GM12892 (cell line): ENCODE data around the gene TADA2A.

ENCODE experiments used
- POLR2A ChIP-seq: IDR thresholded peaks from 2 replicates; pipeline ENCODE4 v1.6.1; 2011; ENCODE audit warnings: low read depth, low read length, control low read depth
- POLR2AphosphoS5 ChIP-seq: IDR thresholded peaks from 2 replicates; pipeline ENCODE4 v1.6.1; 2011; ENCODE audit warnings: low read depth, low read length, control low read depth
- TAF1 ChIP-seq: IDR thresholded peaks from 2 replicates; pipeline ENCODE4 v1.6.1; 2011; ENCODE audit warnings: low read depth, mild to moderate bottlenecking, control low read depth, low read length, borderline replicate concordance

DNA sequence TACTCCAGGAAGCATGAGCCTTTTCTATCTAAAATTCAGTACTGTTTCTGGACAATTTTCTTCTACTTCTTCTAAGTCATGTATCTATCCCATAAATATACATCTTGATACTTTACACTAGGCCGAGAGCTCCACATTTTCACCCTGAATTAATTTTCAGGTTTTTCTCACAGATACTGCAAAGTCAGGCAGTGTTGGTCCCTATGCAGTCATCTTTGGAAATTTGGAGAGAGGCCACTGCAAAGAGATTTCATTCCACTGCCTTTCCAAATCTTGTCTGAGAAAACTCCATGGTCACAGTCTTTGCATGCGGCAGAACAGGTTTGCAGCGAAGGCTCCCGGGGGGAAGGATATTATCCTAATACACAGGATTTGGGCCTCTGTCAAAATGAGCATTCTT is 111.2 kb downstream of the TADA2A start:
- TF ChIP-seq POLR2AphosphoS5 (no peak), POLR2A (no peak), TAF1 (no peak)
